ENCODE measurements around the gene KCNG3. TPM values are rescaled to one million over a fixed set of nuclear protein-coding genes. Genes with fewer than 3 reads are reported as not detected.

Gene KCNG3
- total RNA-seq, 6 donors from 2014 or later = 0.91 to 10.3 (median 3.8) TPM

DNA sequence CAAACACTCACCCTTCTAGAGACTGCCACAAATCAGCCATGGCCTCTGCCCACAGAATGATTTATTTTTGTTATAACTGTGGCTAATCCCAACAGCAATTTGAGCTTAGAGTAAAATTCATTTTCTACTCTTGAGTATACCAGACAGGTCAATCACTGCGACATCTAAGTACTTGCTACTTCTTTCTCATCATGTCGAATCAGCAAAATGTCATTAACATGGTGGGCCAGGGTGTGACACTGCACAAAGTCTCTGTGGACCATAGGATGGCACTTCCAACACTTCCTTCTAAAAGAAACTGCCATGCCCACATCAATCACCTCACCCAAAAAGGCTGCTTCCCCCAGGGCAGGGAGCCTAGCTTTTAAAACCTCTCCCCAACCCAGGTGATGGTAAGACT lies 64.4 kb downstream of the KCNG3 start:
- no peaks in the 10 kb centered on the region for H3K9me3 ChIP-seq
- H3K4me1 ChIP-seq = no peaks in the 10 kb centered on the region
- H3K4me3 ChIP-seq = no peak overlapping the region
- TF ChIP-seq, protein P1, sequence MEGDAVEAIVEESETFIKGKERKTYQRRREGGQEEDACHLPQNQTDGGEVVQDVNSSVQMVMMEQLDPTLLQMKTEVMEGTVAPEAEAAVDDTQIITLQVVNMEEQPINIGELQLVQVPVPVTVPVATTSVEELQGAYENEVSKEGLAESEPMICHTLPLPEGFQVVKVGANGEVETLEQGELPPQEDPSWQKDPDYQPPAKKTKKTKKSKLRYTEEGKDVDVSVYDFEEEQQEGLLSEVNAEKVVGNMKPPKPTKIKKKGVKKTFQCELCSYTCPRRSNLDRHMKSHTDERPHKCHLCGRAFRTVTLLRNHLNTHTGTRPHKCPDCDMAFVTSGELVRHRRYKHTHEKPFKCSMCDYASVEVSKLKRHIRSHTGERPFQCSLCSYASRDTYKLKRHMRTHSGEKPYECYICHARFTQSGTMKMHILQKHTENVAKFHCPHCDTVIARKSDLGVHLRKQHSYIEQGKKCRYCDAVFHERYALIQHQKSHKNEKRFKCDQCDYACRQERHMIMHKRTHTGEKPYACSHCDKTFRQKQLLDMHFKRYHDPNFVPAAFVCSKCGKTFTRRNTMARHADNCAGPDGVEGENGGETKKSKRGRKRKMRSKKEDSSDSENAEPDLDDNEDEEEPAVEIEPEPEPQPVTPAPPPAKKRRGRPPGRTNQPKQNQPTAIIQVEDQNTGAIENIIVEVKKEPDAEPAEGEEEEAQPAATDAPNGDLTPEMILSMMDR (IDR thresholded peaks at IDR 0.05) = no peak
- no peak for TF ChIP-seq POLR2A (IDR thresholded peaks at IDR 0.05)
- TF ChIP-seq POLR2AphosphoS5 (IDR thresholded peaks at IDR 0.05) = no peak
- TF ChIP-seq EP300 (IDR thresholded peaks at IDR 0.05) = no peak
- ATAC-seq (ENCODE audit: low FRiP score in 2 of 2) (no peak), DNase-seq (no peak)
- no peak overlapping the region for H3K27ac ChIP-seq
- H3K36me3 ChIP-seq = no peaks in the 10 kb centered on the region
- 93 to 96% methylated on average over 2 of the region's 2 CpGs for WGBS, 2 donors
- no peaks in the 10 kb centered on the region for H3K27me3 ChIP-seq

GRCh38 chr2:42425697-42426096 lies 68.1 kb downstream of the KCNG3 start:
- no peak overlapping the region for H3K27ac ChIP-seq
- H3K4me3 ChIP-seq = no peak overlapping the region
- no peaks in the 10 kb centered on the region for H3K9me3 ChIP-seq
- DNase-seq = no peak
- no peak for TF ChIP-seq POLR2AphosphoS5 (IDR thresholded peaks at IDR 0.05)
- WGBS, 2 donors = 76 to 91% methylated on average over 3 of the region's 3 CpGs
- H3K4me1 ChIP-seq = no peaks in the 10 kb centered on the region
- no peaks in the 10 kb centered on the region for H3K27me3 ChIP-seq
- no peak for ATAC-seq (ENCODE audit: low FRiP score in 2 of 2)
- no peaks in the 10 kb centered on the region for H3K36me3 ChIP-seq

DNA sequence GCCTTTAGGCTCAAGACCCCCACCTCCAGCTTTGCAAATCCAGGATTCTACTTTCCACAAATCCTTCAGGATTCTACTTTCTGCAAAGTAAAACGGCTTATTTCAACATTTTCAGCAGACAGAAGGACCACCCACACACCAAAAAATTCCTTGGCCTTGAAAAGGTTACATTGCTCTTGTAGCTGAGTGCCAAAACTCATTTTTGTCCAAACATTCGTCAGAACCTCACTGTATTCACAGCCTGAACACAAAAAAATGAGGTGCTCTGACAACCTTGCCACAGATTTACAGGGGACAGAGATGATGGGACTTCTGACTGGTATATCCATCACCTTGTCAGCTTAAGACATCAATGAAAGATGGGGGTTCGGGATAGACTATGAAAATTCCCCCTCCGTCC lies 69.7 kb downstream of the KCNG3 start:
- TF ChIP-seq, protein P1 (IDR thresholded peaks at IDR 0.05) = no peak
- no peak for TF ChIP-seq POLR2A (IDR thresholded peaks at IDR 0.05)
- TF ChIP-seq POLR2AphosphoS5 (IDR thresholded peaks at IDR 0.05) = no peak
- TF ChIP-seq EP300 (IDR thresholded peaks at IDR 0.05) = no peak
- Histone ChIP-seq H3K4me3 (no peak overlapping the region), H3K27me3 (no peaks in the 10 kb centered on the region), H3K9me3 (no peaks in the 10 kb centered on the region), H3K27ac (no peak overlapping the region), H3K36me3 (no peaks in the 10 kb centered on the region), H3K4me1 (no peaks in the 10 kb centered on the region)
- DNase-seq = no peak
- ATAC-seq (ENCODE audit: low FRiP score in 2 of 2) = no peak
- 58 to 59% methylated on average over 4 of the region's 4 CpGs for WGBS, 2 donors

DNA sequence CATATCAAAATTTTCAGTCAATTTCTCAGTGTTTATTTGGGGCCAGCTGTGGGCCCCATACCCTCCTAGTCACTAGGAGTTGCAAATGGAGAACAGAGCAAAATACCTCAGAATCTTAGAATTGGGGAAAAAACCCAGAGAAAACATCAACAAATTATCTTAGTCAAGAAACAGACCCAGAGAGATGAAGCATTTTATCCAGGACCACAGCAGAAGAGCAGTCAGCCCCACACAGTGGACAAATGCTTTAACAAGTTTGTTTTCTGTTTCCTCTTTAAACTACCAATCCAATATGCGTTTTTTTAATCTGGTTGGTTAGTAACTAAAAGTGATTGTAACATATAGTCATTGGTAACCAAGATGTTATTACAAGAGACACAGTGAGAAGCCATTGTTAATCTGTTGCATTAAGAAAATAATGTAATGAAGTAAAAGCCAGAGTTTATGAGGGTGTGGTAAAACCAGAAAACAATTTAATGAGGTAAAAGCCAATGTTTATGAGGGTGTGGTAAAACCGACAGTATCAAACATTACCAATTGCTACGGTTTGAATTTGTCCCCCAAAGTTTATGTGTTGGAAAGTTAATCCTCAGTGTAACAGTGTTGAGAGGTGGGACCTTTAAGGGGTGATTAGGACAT lies 72.1 kb downstream of the KCNG3 start:
- WGBS, 2 donors = 82 to 88% methylated on average over 3 of the region's 3 CpGs

GRCh38 chr2:42421157-42421485 lies 72.7 kb downstream of the KCNG3 start:
- TF ChIP-seq POLR2A (IDR thresholded peaks at IDR 0.05) (no peak), POLR2AphosphoS5 (IDR thresholded peaks at IDR 0.05) (no peak), EP300 (IDR thresholded peaks at IDR 0.05) (no peak)
- TF ChIP-seq, protein P1 (IDR thresholded peaks at IDR 0.05) = no peak
- Histone ChIP-seq H3K9me3 (no peaks in the 10 kb centered on the region), H3K4me1 (no peaks in the 10 kb centered on the region), H3K27me3 (no peaks in the 10 kb centered on the region), H3K27ac (no peak overlapping the region), H3K36me3 (no peaks in the 10 kb centered on the region), H3K4me3 (no peak overlapping the region)
- ATAC-seq (ENCODE audit: low FRiP score in 2 of 2) (no peak), DNase-seq (no peak)
- WGBS, 2 donors = 78 to 83% methylated on average over 3 of the region's 3 CpGs

More for the DNA sequence above, 72.1 kb downstream of the KCNG3 start:
- H3K27me3 ChIP-seq = no peaks in the 10 kb centered on the region
- ATAC-seq (ENCODE audit: low FRiP score in 2 of 2) (no peak), DNase-seq (no peak)
- no peaks in the 10 kb centered on the region for H3K9me3 ChIP-seq
- H3K27ac ChIP-seq = no peak overlapping the region
- H3K36me3 ChIP-seq = no peaks in the 10 kb centered on the region
- no peak overlapping the region for H3K4me3 ChIP-seq
- no peak for TF ChIP-seq POLR2AphosphoS5 (IDR thresholded peaks at IDR 0.05)
- TF ChIP-seq, protein P1 (IDR thresholded peaks at IDR 0.05) = no peak
- TF ChIP-seq EP300 (IDR thresholded peaks at IDR 0.05) = no peak
- no peak for TF ChIP-seq POLR2A (IDR thresholded peaks at IDR 0.05)
- no peaks in the 10 kb centered on the region for H3K4me1 ChIP-seq
